HEK293T (cell line): ENCODE results near the gene STX18.

Source experiments
- ARNT ChIP-seq: fragments of 450-650 bp; IDR thresholded peaks from 2 replicates; pipeline ENCODE4 v1.6.1; 2017; ENCODE audit warnings: mild to moderate bottlenecking
- BHLHE40 ChIP-seq: fragments of 450-650 bp; IDR thresholded peaks from 2 replicates; pipeline ENCODE4 v1.6.1; 2016; ENCODE audit warnings: mild to moderate bottlenecking, moderate library complexity, borderline replicate concordance
- FOXA1 ChIP-seq: fragments of 450-650 bp; IDR thresholded peaks from 2 replicates; pipeline ENCODE4 v1.6.1; 2016; ENCODE audit warnings: mild to moderate bottlenecking
- FOXK2 ChIP-seq: fragments of 450-650 bp; IDR thresholded peaks from 2 replicates; pipeline ENCODE4 v1.6.1; 2016; ENCODE audit warnings: mild to moderate bottlenecking
- FOXM1 ChIP-seq: fragments of 450-650 bp; IDR thresholded peaks from 2 replicates; pipeline ENCODE4 v1.6.1; 2017; ENCODE audit warnings: mild to moderate bottlenecking, borderline replicate concordance
- HDGF ChIP-seq: fragments of 450-650 bp; IDR thresholded peaks from 2 replicates; pipeline ENCODE4 v1.6.1; 2017; ENCODE audit warnings: antibody characterized with exemption, borderline replicate concordance
- L3MBTL2 ChIP-seq: fragments of 450-650 bp; conservative IDR thresholded peaks from 2 replicates; pipeline ENCODE4 v1.6.1; 2016; ENCODE audit warnings: mild to moderate bottlenecking
- LEF1 ChIP-seq: fragments of 450-650 bp; IDR thresholded peaks from 2 replicates; pipeline ENCODE4 v1.6.1; 2017; ENCODE audit warnings: mild to moderate bottlenecking, borderline replicate concordance
- NFRKB ChIP-seq: fragments of 450-650 bp; IDR thresholded peaks from 2 replicates; pipeline ENCODE4 v1.6.1; 2016; ENCODE audit warnings: mild to moderate bottlenecking, moderate library complexity
- SP1 ChIP-seq: fragments of 450-650 bp; IDR thresholded peaks from 2 replicates; pipeline ENCODE4 v1.6.1; 2017
- SUZ12 ChIP-seq: fragments of 450-650 bp; IDR thresholded peaks from 2 replicates; pipeline ENCODE4 v1.6.1; 2016; ENCODE audit warnings: mild to moderate bottlenecking
- TARDBP ChIP-seq: fragments of 450-650 bp; IDR thresholded peaks from 2 replicates; pipeline ENCODE4 v1.6.1; 2016
- ZNF384 ChIP-seq: fragments of 450-650 bp; IDR thresholded peaks from 2 replicates; pipeline ENCODE4 v1.6.1; 2016
- TF ChIP-seq, protein P1 (sequence below): fragments of 450-650 bp; IDR thresholded peaks from 2 replicates; pipeline ENCODE4 v1.6.1; 2016

DNA sequence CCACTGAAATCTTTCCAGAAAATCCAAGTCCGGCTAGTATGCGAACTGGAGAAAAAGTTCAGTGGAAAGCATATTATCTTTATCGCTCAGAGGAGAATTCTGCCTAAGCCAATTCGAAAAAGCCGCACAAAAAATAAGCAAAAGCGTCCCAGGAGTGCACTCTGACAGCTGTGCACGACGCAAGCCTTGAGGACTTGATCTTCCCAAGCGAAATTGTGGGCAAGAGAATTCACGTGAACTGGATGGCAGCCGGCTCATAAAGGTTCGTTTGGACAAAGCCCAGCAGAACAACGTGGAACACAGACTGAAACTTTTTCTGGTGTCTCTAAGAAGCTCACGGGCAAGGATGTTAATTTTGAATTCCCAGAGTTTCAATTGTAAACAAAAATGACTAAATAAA is 34.4 kb downstream of the STX18 start:
- no peak for TF ChIP-seq FOXA1
- no peak for TF ChIP-seq HDGF
- TF ChIP-seq BHLHE40: no peak
- no peak for TF ChIP-seq NFRKB
- TF ChIP-seq, protein P1, sequence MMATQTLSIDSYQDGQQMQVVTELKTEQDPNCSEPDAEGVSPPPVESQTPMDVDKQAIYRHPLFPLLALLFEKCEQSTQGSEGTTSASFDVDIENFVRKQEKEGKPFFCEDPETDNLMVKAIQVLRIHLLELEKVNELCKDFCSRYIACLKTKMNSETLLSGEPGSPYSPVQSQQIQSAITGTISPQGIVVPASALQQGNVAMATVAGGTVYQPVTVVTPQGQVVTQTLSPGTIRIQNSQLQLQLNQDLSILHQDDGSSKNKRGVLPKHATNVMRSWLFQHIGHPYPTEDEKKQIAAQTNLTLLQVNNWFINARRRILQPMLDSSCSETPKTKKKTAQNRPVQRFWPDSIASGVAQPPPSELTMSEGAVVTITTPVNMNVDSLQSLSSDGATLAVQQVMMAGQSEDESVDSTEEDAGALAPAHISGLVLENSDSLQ: no peak
- TF ChIP-seq ARNT: no peak
- TF ChIP-seq ZNF384: no peak
- no peak for TF ChIP-seq SP1
- no peak for TF ChIP-seq TARDBP
- TF ChIP-seq FOXK2: no peak
- TF ChIP-seq SUZ12: no peak
- no peak for TF ChIP-seq FOXM1
- no peak for TF ChIP-seq L3MBTL2
- TF ChIP-seq LEF1: no peak
